Stomach (tissue), 4 donors: ENCODE measurements around the gene FCGR2B.
"Not testable (repeated sequence)": the region's sequence is repeated elsewhere in the genome, so short reads cannot be mapped to it uniquely, and the experiment has no call there.

Experiments used
- EP300 ChIP-seq: sonication (generic); formaldehyde crosslinking; IDR thresholded peaks from one replicate; pipeline ENCODE4 v1.6.1; 2017; ENCODE audit warnings: antibody characterized with exemption
- TF ChIP-seq, protein P1 (sequence below), 7 experiments: fragments of 450-650 bp in 4 of 7; fragments of 200-600 bp in 3 of 7; sonication (generic) in 3 of 7; IDR thresholded peaks; one replicate each; pipeline ENCODE4 v1.5.1; 2016 to 2019; ENCODE audit warnings: antibody characterized with exemption in 7 of 7, control low read depth in 2 of 7, mild to moderate bottlenecking in 1 of 7

DNA sequence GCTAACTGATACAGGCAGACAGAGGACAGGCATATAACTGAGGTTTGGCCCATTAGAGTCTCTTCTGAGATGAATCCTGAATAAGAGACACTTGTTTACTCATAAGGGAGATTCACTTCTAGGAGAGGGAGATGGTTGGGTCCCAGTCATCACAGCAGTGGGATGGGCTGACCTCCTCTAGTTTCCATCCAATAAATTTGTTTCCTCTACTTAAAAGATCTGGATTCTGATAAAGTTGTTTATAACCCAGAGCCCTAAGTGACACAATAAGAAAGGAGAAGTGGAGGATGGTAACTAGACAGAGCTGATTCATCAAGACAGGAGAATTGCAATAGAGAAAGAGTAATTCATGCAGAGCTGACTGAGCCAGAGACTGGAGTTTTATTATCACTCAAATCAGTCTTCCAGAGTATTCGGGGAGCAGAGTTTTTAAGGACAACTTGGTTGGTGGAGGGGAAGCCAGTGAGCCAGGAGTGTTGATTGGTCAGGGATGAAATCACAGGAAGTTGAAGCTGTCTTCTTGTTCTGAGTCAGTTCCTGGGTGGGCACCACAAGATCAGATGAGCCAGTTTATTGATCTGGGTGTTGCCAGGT lies 26.7 kb upstream of the FCGR2B start:
- TF ChIP-seq, protein P1, sequence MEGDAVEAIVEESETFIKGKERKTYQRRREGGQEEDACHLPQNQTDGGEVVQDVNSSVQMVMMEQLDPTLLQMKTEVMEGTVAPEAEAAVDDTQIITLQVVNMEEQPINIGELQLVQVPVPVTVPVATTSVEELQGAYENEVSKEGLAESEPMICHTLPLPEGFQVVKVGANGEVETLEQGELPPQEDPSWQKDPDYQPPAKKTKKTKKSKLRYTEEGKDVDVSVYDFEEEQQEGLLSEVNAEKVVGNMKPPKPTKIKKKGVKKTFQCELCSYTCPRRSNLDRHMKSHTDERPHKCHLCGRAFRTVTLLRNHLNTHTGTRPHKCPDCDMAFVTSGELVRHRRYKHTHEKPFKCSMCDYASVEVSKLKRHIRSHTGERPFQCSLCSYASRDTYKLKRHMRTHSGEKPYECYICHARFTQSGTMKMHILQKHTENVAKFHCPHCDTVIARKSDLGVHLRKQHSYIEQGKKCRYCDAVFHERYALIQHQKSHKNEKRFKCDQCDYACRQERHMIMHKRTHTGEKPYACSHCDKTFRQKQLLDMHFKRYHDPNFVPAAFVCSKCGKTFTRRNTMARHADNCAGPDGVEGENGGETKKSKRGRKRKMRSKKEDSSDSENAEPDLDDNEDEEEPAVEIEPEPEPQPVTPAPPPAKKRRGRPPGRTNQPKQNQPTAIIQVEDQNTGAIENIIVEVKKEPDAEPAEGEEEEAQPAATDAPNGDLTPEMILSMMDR (IDR thresholded peaks at IDR 0.05), result not testable (repeated sequence)
- not testable (repeated sequence) for TF ChIP-seq EP300
